IPS DF 4.7 (cell line): ENCODE data around the gene RNF220.
A peak's percentile ranks its signal among the peaks of the same experiment; 100 is the strongest.

ENCODE experiments used
- DNase-seq: peaks from one replicate; pipeline ENCODE4 v3.0.0-alpha.2; 2013; ENCODE audit warnings: low spot score; ENCODE audit errors: extremely low read depth

The RNF220 gene

DNA sequence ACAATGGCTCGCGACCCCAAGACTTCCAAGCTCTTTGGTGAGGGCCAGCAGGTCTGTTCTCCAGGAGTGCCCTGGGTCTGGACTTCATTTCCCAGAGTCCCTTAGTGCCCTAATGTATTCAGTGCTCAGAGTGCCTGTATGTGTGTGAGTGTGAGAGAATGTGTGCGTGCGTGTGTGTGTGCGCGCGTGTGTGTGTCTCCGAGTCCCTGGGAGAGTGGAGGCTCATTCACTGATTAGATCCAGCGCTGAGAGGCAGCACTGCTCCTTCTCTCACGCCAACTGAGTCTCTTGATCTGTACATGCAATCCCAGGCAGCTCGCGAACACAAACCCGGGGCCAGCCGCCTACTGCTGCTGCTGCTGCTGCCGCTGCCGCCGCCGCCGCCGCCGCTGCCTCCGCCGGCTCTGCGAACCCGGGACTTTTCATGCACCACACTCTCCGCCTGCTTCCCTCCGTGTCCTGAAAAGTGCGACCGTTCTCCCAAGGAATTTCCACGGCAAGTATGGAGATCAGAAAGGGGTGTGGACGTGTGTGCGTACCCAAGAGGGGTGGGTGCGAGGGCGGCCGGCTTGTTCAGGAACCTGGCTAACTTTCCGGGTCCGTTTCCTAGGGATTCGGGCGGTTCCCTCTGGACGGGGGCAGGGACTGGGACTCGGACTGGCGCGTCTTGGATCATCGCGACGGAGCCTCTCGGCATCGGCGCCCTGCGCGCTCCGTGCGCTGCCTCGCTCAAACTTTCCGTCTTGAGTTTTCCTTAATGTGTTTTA lies at the start of gene RNF220:
Gene RNF220 (plus strand): TSS at position 225 of the 767 bp plus-strand sequence.
- no peak for DNase-seq

DNA sequence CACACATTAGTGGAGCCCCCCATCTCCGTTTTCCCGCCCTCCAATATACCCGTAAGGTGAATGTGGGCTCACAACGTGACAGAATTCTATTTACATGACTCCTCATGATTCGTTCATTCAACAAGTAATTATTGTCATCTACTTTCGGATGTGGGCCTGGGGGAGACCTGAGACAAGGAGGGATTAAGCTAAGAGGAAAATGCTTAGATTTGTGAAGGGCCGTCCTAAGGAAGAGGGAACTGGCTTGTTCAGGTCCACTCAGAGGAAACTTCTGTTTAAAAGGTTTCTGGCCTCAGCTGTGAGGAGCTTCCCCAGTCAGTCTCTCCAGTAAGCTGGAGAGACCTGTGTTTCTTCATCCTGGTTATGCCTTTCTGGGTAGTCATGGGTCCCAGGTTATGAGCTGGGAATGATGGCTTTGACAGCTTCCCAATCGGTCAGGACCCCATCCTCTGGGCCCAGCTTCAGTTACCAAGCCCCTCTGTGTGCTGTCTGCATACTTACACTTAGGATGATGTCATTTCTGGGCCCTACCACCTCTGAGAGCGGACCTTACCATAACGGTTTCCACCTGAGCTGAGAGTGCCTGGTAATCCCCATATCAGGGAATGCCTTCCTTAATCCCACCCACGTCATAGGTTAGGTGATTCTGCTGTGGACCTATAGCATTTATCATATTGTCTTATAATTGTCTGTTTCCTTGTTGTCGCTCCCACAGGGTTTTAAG lies 49.3 kb upstream of the RNF220 start:
- DNase-seq, result no peak

DNA sequence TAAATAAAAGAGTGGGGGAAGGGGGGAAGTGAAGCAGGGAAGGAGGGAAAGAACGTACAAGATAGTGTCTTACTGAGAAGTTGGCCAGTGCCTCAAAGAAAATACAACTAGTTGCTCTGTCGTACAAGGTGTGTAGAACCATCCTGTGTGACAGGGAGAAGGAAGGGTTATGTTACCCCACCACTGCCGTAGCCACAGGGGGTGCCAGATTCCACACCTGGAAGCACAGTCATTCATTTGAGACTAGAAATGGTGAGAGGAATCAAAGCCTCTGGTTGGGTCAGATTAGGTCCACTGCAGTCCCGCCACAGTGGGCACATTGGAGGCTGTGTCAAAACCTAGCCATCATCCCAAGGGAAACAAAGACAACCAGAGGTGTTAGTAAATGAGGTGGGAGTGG lies 47.3 kb upstream of the RNF220 start:
- no peak for DNase-seq

DNA sequence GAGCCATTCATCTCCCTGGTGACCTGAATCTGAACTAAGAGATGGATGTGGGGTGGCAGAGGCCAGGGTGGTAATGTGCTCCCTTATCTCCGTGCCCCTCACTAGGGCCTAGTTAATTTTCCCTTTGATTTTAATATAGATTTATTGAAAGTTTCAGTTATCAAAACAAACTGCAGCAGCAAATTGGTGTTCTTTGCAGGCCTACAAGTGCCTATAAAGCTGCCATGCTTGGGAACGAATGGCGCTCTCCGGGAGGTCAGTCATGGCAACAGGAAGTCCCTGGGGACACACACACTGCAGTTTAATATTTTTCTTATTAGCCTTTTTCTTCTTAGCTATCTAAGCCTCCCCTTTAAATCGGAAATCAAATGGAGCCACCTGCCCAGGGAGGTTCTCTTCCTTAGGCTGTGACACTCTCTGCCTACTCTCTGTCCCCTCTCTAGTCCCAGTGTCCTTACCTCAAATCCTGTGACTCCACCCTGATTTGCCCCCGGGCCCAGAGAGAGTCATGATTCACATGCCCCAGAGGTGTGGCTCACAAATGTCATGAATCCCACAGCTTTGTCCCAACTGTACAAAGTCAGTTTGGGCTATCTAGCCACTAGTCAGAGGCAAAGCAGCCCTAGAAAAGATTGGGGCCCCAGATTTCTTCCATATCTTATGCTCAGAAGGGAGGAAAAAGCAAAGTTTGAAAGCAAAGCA lies 45.7 kb upstream of the RNF220 start:
- no peak for DNase-seq

DNA sequence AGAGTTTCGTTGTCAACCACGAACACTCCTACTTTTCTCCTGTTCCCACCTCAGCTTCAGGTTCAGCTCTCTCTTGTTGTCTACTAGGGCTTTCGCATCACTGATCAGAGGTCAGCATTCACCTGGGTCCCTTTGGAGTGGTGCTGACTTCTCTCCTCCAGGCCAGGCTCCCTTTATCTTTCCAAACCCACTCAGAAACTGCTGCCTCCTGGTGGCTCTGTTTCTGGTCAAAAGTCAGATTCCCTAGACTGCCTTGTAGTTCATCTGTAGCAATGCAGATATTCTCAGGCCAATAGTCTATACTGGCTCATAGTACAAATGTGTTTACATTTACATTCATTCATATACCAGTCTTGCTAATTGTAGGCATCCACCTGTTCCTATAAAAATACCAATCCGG lies 43.6 kb upstream of the RNF220 start:
- no peak for DNase-seq

DNA sequence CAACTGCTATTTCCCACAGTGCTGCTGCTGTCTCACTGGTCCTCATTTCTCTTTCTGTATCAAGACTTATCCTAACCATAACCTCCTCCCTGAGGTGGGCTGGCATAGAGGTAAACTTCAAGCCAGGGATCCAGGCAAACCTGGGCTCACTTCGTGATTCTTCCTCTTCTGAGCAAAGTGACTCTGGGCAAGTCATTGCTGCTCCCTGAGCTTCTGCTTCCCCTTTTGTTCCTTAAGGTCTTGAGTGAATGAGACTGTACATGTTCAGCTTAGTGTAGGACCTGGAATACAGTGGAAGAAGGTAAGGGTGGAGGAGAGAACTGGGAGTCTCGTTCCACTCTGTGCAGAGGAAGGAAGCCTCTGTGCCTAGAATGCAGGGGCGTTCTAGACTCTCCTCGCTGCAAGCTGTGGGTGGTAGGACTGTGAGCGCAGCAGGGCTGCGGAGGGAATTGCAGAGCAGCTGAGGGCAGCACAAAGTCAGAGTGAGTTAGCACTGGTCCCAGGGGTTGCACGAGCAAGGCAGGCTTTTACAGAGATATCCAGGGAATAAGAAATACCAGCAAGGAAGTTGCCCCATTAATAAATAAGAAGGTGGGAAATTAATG lies 38.6 kb upstream of the RNF220 start:
- DNase-seq, result no peak

DNA sequence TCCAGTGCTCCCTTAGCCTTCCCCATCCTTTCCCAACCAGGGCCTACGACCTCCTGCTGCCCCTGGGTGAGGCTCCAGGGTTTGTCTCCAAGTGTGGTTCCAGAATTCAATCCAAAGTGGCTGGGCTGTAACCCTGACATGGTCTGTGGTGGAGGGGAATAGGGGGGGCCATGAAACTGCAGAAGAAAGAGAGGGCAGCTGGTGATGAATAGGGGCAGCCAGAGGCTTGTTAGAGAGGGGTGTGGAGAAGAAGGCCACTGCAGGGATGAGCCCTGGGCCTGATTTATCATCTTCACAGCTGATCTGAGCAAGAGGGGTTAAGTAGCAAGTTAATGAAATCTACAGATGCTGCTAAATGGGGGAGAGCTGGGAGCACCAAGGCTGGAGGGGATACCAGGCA lies 37.1 kb upstream of the RNF220 start:
- DNase-seq, result no peak

DNA sequence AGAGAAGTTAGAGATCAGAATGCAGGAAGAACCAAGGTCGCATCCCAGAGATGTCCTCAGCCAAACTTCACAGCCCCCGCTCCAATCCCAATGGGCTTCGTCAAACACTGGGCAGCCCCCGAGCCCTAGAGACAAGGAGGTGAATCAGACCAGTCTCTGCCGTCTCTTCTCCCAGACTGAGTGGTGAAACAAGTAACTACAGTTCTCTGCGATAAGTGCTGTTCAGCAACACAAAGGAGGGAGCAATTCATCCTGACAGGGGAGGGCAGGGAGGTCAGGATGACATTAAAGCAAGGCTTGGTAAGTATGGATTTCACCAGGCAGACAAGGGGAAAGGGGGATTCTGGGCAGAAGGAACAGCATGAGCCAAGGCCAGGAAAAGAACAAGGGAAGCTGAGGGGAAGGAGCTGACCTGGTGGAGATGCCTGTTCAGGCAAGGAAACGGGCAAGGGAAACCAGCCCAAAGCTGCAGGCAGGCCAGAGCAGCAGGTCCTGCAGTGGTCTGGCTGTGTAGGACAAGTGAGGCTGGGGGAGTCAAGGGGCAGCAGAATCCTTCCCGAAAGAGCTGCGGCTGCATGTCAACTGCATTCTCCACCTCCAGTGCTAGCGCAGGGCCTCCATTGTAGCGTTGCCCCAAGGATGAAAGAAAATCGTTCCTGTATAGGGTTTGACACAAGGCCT lies 36.4 kb upstream of the RNF220 start:
- DNase-seq, result no peak

DNA sequence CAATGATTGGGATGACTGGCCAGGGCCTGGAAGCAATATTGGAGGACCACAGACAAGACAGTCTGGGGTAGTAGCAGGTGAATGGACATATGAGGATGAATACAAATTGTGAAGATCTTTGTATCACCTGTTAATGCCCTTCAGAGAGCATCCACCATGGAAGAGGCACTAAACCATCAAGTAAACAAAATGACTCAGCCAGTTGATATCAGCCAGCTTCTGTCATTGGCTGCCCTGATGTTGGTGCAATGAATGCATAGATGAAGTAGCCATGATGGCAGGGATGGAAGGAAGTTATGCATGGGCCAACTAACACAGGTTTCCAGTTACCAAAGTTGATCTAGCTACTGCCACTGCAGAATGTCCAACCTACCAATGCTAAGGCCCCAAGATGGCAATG lies 33.8 kb upstream of the RNF220 start:
- DNase-seq, result no peak

DNA sequence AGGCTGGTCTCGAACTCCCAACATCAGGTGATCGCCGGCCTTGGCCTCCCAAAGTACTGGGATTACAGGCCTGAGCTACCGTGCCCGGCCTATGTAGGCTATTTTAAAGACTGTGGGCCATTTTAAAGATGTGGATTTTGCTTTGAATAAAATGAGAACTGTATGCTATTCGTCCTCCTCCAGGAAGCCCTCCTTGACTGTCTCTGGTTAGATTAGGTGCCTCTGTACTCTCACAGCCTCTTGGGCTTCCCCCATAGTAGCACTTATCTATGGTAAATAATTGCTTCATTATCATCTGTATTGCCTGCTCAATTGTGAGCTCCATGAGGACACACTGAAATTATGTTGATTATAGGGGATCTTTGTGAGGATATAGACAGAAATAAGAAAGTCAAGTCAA lies 29.5 kb upstream of the RNF220 start:
- DNase-seq, result no peak

DNA sequence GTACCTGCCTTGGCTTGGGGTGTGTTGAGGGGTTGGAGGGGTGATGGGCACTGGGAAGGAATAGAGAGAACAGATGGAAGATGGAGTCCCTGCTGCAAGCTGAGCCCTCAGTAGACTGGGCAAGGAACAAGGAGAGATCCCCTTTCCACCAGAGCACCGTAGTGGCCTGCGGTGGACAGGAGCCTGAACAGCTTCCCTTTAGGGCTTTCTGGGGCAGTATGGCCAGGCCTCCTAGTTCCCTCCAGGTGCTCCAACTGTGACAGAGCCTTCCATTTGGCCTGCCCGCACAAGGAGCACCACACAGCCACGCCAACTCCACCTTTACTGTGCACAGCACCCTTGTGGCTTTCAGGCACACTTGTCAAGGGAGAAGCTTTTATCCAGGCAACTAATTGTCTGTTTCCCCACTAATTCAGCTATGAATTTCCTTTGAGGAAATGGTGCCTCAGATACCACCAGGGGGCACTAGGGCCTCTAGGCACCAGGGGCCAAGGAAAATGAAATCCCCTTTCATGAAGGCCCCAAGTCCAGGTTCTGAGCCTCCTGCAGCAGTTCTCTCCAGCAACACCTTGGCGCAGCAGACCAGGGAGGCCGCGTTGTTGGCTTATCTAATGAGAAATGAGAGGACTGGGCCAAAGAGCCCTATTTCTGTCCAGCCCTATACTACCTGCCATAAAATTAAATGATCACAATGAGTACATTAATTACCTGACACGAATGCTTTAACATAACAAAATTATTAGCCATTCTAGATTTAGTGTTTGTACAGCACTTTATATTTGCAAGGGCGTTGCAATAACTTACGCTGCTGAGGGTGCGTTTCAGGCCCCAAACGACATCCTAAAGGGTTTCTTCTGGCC lies 26.9 kb upstream of the RNF220 start:
- DNase-seq, result peak; percentile 60

DNA sequence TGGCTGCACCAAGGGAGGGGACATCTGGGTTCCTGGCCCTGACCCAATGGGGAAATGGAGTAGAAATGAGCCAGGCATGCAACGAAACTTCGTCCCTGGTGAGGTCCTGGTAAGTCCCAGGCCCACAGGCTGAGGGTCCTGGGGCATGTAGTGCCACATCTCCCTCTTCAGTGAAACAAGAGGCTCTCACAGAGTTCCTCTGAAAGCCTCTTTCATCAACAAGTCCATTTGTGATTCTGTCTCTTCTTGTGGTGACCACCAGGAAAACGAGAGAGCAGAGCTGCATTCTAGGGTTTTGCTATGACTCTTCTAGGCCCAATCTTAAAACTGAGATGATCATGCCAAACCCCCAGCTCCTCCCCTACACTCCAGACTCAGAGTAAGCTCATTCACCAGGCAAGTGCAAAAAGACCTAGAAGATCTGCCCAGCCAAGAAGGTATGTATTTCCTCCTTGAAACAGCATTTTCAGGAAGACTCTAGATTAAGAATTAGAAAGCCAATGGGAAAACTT lies 24.3 kb upstream of the RNF220 start:
- DNase-seq, result no peak

DNA sequence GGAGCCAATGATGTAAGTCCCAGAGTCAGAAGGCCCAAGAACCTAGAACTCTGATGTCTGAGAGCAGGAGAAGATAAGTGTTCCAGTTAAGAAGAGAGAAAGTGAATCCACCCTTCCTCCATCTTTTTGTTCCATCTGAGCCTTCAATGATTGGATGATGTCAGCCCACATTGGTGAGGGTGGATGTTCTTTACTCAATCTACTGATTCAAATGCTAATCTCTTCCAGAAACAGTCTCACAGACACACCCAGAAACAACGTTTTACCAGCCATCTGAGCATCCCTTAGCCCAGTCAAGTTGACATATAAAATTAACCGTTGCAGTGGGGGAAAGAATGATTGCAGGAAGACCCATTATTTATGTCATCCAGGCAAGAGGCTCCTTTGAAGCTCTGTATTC lies 16.5 kb upstream of the RNF220 start:
- DNase-seq, result no peak

DNA sequence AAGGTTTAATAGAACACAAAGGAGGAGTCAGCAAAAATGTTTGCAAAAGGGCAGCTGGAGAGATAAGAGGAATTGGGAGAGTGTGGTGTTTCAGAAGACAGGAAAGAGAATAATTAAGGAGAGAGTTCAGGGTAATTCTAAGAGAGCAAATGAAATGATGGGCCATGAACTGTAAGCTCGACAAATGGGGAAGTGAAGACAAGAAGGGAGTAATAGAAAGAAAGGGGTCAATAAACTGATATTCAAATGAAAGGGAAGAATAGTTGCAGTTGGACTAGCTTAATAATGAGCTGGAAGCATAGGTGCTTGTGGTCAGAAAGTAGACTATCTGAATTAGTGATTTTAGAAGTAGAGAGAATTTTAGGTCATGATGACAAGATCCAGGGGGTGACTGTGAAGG lies 15.6 kb upstream of the RNF220 start:
- DNase-seq, result no peak

DNA sequence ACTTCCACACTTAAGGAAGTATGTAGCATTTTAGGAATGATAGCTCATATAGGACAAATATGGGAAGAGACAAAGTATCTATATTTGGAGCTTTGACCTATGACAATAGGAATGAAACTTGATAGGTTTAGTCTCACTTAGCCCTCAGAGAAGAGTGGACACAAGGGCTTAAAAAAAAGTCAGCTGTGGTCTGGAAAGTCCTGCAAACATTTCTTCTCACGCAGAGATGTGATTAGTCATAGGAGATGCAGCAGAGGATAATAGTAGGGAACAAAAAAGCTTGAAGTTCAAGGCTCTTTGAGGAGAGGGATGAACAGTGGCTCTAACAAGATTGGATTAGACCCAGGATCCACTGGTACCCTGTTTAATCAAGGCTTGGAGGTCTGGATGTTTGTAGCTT lies 14.8 kb upstream of the RNF220 start:
- no peak for DNase-seq

DNA sequence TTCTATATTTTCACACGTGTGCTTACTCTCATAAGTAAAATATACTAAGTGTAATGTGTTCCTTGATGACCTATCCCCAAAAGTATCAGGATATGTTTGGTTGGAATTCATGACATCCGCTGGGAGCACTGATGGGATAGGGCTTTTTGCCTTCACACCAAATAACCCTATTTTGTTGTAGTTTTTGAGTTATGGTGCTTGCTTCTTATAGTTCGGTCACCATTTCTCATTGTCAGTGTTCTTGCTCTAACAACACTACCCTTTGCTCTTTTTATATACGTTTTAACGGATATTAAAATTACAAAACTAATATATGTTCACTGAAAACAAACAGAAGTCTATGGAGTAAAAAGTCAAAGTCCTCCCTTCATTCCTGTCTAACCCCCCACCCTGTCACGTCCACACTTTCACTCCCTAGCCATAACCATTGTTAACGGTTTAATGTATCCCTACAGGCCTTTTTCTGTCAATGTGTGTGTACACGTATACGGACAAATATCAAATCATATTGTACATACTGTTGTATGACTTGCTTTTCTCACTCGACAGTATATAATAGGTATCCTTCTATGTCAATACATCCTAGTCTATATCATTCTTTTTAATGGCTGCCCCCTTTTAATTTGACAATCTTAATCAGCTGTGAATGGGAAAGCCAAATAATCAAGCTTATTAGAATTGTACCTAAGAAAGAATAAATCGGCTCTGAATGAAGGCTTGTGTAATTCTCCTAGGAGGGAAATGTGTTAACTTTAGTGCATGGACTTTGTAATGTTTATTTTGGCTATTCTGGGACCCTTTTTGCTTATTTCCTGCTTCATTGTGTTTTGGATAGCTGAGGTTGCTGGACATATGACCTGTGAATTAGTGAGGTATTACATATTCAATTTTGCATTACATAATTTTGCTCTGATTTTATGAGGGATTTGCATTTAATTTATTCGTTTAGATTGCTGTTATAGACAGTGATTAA lies 3.5 kb upstream of the RNF220 start:
- no peak for DNase-seq

DNA sequence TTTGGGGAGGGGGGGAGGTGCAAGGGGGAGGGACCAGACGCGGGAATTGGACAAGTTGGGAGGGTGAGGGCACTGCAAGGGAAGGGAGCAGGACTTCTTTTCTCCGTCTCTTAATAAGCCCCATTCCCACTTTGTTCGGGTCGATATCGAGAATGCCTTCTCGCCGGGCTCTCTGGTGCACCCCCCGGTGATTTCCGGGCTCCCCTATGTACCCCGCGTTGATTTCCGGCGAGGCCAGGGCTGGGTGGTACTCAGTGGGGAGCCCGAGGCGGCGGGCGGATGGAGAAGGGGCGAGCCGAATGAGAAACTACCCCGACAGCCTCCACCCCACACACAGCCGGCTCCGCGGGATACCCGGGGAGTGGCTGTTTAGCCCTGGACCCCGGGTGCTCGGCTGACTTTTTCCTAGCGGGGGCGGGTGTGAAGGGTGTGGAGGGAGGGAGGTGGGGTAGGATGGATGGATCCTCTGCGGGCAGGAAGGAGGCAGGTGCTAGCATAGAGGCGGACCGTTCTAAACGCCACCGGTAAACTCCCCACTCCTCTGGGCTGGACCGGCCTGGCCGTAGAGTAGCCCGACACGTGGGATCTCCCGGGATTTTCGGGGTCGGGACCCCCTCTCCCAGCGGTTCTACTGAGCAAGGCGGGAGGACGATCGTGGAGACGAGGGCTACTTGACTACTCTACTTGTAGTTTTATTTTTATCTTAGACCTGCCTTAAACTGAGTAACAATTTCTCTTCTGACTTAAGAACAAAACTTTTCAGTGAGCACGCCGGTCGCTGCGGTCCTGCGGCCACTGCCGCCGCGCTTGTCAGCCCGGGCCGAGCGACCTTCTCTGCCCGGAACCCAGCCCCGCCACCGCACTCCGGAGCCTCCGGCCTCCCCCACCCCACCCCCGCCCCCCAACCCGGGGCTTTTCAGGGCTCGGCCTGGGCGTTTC lies 1.0 kb downstream of the RNF220 start:
- no peak for DNase-seq
